Endothelial cell of umbilical vein (primary cell): Measurements from ENCODE around the gene ABHD4. TPM values are rescaled to one million over a fixed set of nuclear protein-coding genes. Genes with fewer than 3 reads are reported as not detected.
A peak's percentile ranks its signal among the peaks of the same experiment; 100 is the strongest.

Experiments used
- BruUV-seq: library from RNA; stranded (reverse); fragments of 400-500 nt; replicated peaks from 2 replicates; lab custom pipeline; 2021; lab: Mats Ljungman, UMichigan
- CTCF ChIA-PET: fragments of 300-600, 350-600 bp; sonication (Branson Sonifier 250); formaldehyde crosslinking; loops from one replicate; lab custom pipeline; 2021; ENCODE audit warnings: antibody characterized with exemption, inconsistent platforms; lab: Charles Lee
- POLR2A ChIA-PET: fragments of 300-600, 350-600 bp; sonication (Branson Sonifier 250); formaldehyde crosslinking; loops from one replicate; lab custom pipeline; 2021; ENCODE audit warnings: antibody characterized with exemption, inconsistent platforms; lab: Charles Lee
- DNase-seq: peaks from one replicate; pipeline ENCODE4 v3.0.0-alpha.2; 2011; ENCODE audit warnings: low read depth, low spot score
- FAIRE-seq: peaks from 2 replicates; lab custom pipeline; 2011; peaks lifted over from hg19 to GRCh38; lab: Jason Lieb, UNC
- H2AFZ ChIP-seq: 2 replicates; pipeline ENCODE4 v1.6.0; 2012; ENCODE audit warnings: low read depth, low read length, control low read depth, inconsistent platforms
- H3K27ac ChIP-seq: 2 replicates; pipeline ENCODE4 v1.5.1; 2011; ENCODE audit warnings: low read depth, mild to moderate bottlenecking, control low read depth, low read length, moderate library complexity; ENCODE audit not compliant: insufficient read depth
- H3K27me3 ChIP-seq, 2 experiments: 2 replicates each; pipeline versions ENCODE4 v1.6.0 to v1.6.1; 2011; ENCODE audit warnings: low read length in 2 of 2, mixed read lengths in 1 of 2; ENCODE audit not compliant: control insufficient read depth in 2 of 2, insufficient read depth in 2 of 2
- H3K36me3 ChIP-seq, 2 experiments: 2 replicates in 1 of 2; 3 replicates in 1 of 2; pipeline ENCODE4 v1.5.1; 2011; ENCODE audit warnings: low read length in 2 of 2, mild to moderate bottlenecking in 1 of 2, moderate library complexity in 1 of 2; ENCODE audit not compliant: control insufficient read depth in 2 of 2, insufficient read depth in 2 of 2; ENCODE audit errors: extremely low read depth in 1 of 2
- H3K4me1 ChIP-seq: 3 replicates; pipeline ENCODE4 v1.5.1; 2011; ENCODE audit warnings: mild to moderate bottlenecking, low read length; ENCODE audit not compliant: control insufficient read depth, insufficient read depth; ENCODE audit errors: extremely low read depth
- H3K4me2 ChIP-seq: 2 replicates; pipeline ENCODE4 v1.6.1; 2011; ENCODE audit warnings: low read length, control low read depth, mixed read lengths; ENCODE audit not compliant: insufficient read depth
- H3K4me3 ChIP-seq, 3 experiments: fragments of 200-600 bp in 1 of 3; sonication (generic), shearing (Covaris generic) in 1 of 3; replicated peaks in 1 of 3; 2 replicates each; pipeline ENCODE4 v1.5.1; 2011 to 2016; ENCODE audit warnings: control low read depth in 3 of 3, low read length in 3 of 3, mild to moderate bottlenecking in 2 of 3, inconsistent platforms in 1 of 3, low read depth in 1 of 3, moderate library complexity in 1 of 3; ENCODE audit not compliant: insufficient read depth in 1 of 3
- H3K79me2 ChIP-seq: 2 replicates; pipeline ENCODE4 v1.6.0; 2012; ENCODE audit warnings: low read length, inconsistent platforms; ENCODE audit not compliant: control insufficient read depth, insufficient read depth
- H3K9ac ChIP-seq: replicated peaks from 2 replicates; pipeline ENCODE3; 2011; ENCODE audit warnings: low read length, control low read depth; ENCODE audit not compliant: insufficient read depth; ENCODE audit errors: extremely low read depth
- H3K9me1 ChIP-seq: replicated peaks from 3 replicates; pipeline ENCODE4 v1.6.0; 2011; ENCODE audit warnings: mild to moderate bottlenecking, low read length; ENCODE audit not compliant: control insufficient read depth, insufficient read depth; ENCODE audit errors: extremely low read depth
- H3K9me3 ChIP-seq: replicated peaks from 2 replicates; pipeline ENCODE4 v1.5.1; 2012; ENCODE audit warnings: low read length, inconsistent platforms; ENCODE audit not compliant: control insufficient read depth, insufficient read depth
- H4K20me1 ChIP-seq: replicated peaks from 2 replicates; pipeline ENCODE3; 2011; ENCODE audit warnings: mild to moderate bottlenecking, low read length; ENCODE audit not compliant: control insufficient read depth, insufficient read depth; ENCODE audit errors: extremely low read depth
- FOS ChIP-seq: IDR thresholded peaks from 2 replicates; pipeline ENCODE4 v1.6.1; 2011; ENCODE audit warnings: mild to moderate bottlenecking, low read length, moderate library complexity, borderline replicate concordance; ENCODE audit not compliant: insufficient read depth
- GATA2 ChIP-seq: IDR thresholded peaks from 2 replicates; pipeline ENCODE4 v1.7.0; 2011; ENCODE audit warnings: low read depth, mild to moderate bottlenecking, moderate library complexity, mixed read lengths, low read length; ENCODE audit not compliant: insufficient read length, insufficient read depth
- JUN ChIP-seq: IDR thresholded peaks from 2 replicates; pipeline ENCODE4 v1.6.1; 2011; ENCODE audit warnings: borderline replicate concordance, low read depth; ENCODE audit not compliant: insufficient read length, insufficient read depth
- POLR2A ChIP-seq: IDR thresholded peaks from 2 replicates; pipeline ENCODE4 v1.6.1; 2012; ENCODE audit warnings: low read depth, mild to moderate bottlenecking, control low read depth, low read length
- POLR2AphosphoS5 ChIP-seq: IDR thresholded peaks from 2 replicates; pipeline ENCODE4 v1.6.1; 2012; ENCODE audit warnings: low read depth, mild to moderate bottlenecking, control low read depth, low read length, moderate library complexity; ENCODE audit not compliant: insufficient read depth
- dilution Hi-C: fragments of 300-500 bp; cut with MboI; formaldehyde crosslinking; loops from one replicate; pipeline ENCODE4 v1.15.0; 2019; ENCODE audit warnings: low sequenced_read_pairs; ENCODE audit not compliant: extremely low pct_ligation_motif_present
- intact Hi-C: fragments of 100-400 bp; cut with micrococcal nuclease; formaldehyde crosslinking; loops from one replicate; pipeline ENCODE4 v1.10.0; 2022
- polyA plus RNA-seq, 4 experiments: library from polyadenylated mRNA; depleted of rRNA in 3 of 4; stranded (reverse) in 3 of 4; unstranded in 1 of 4; fragments of >200 nt; gene quantifications; 2 replicates each; pipeline versions ENCODE4 v1.2.1 to v1.2.3, GENCODE V29; 2011 to 2012; ENCODE audit warnings: missing spikeins in 1 of 4
- total RNA-seq: library from RNA; stranded (reverse); gene quantifications from 2 replicates; pipeline ENCODE4 v1.2.3, GENCODE V29; 2021
- TF ChIP-seq, protein P1 (sequence below): IDR thresholded peaks from 2 replicates; pipeline ENCODE4 v1.6.1; 2011; ENCODE audit not compliant: insufficient read depth, insufficient read length
- TF ChIP-seq, protein P2 (sequence below), 2 donors: IDR thresholded peaks; 1 replicate in 1 of 2; 2 replicates in 1 of 2; pipeline ENCODE4 v1.5.1; 2011; ENCODE audit warnings: low read length in 2 of 2, mild to moderate bottlenecking in 2 of 2, moderate library complexity in 2 of 2, control low read depth in 1 of 2, inconsistent platforms in 1 of 2, low read depth in 1 of 2; ENCODE audit not compliant: insufficient read depth in 1 of 2; ENCODE audit errors: extremely low read depth in 1 of 2

The ABHD4 gene
- total and polyA plus RNA-seq, 2 donors (not counting 3 experiments of a cell fraction or from before 2014, with no cell fraction given): 34.8 to 45.5 TPM

DNA sequence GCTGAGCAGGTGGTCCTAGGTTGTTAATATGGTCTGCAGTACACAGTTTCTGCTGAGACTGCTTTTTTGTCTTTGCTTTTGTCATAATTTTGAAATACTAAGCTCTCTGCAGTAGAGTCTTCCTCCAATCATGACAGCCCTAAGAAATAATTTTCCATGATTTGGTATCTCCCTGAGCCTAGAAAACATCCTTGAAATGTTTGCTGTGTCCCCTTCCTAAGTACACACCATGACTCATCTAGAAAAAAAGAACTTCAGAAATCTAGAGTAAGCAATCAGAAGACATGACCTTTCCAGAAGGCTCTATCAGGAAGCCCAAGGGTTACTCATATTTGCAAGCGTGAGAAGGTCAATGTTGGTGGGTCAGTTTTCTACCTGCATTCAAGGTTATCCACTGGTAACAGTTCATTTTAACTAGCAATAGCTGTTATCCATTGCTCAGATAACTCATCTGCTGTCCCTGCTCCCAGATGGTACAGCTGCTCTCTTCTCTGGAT is 25.5 kb upstream of the ABHD4 start:
- Histone ChIP-seq H3K79me2 (peaks cover 48% of the 10 kb centered on the region), H3K4me2 (peak overlapping the region; percentile 19), H3K9me3 (no peaks in the 10 kb centered on the region), H3K36me3 (peaks cover 9 to 14% of the 10 kb centered on the region in 2 experiments), H3K9me1 (no peaks in the 10 kb centered on the region), H3K4me1 (peaks cover 28% of the 10 kb centered on the region), H2AFZ (no peak overlapping the region), H3K4me3 (no peak overlapping the region), H3K27me3 (no peaks in the 10 kb centered on the region), H3K9ac (peak overlapping the region; percentile 52), H3K27ac (peak overlapping the region; percentile 36), H4K20me1 (peaks cover 2% of the 10 kb centered on the region)
- DNase-seq: peak; percentile 78
- BruUV-seq: no TSS peak
- FAIRE-seq: peak; percentile 64
- ChIA-PET POLR2A (interaction anchor here (0.9 kb wide), 1 partner anchor 141 kb away, joined by 6 read pairs; no protein-coding TSS in a partner anchor), CTCF (interaction anchor here (0.9 to 6.1 kb wide), 13 partner anchors 9 to 328 kb away, joined by 3 to 293 read pairs (median 7); partner anchors contain the start of genes DAD1, MMP14 and OXA1L)
- dilution Hi-C loops: no loop called here
- TF ChIP-seq JUN (peak; percentile 81), POLR2A (no peak), FOS (peak; percentile 69), GATA2 (no peak)
- TF ChIP-seq, protein P1, sequence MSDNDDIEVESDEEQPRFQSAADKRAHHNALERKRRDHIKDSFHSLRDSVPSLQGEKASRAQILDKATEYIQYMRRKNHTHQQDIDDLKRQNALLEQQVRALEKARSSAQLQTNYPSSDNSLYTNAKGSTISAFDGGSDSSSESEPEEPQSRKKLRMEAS: no peak
- intact Hi-C loops: loop anchor here (1.0 to 5.0 kb wide), 3 partner anchors 42 to 195 kb away; partner anchors contain the start of gene OXA1L

DNA sequence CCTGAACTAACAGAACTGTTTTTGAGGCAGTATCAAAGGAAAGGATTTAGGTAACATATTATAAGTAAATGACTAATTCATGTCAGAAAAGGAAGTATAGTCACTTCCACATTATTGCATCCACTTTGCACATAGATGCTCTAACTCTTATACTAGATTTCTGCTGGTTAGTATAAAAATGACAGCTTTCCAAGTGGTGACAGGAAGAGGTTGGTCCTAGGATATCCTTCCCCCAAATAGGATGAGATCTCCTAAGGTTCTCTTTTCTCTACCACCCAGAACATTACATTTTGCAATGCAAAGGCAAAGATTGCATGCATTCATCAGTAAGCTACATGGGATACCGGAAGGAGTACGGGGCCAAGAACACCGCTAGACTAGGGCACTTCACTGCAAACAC is 24.3 kb upstream of the ABHD4 start:
- POLR2A ChIA-PET: no interaction called here

More for the DNA sequence above, 24.3 kb upstream of the ABHD4 start:
- no TSS peak for BruUV-seq
- dilution Hi-C loops: no loop called here
- H3K27me3 ChIP-seq: no peaks in the 10 kb centered on the region
- H3K9me3 ChIP-seq: no peaks in the 10 kb centered on the region
- FAIRE-seq (no peak), DNase-seq (no peak)
- H3K4me3 ChIP-seq: no peak overlapping the region
- H4K20me1 ChIP-seq: peaks cover 2% of the 10 kb centered on the region
- H3K36me3 ChIP-seq: peaks cover 9% of the 10 kb centered on the region in 2 experiments
- peaks cover 48% of the 10 kb centered on the region for H3K79me2 ChIP-seq
- no peak overlapping the region for H3K4me2 ChIP-seq
- no peak for TF ChIP-seq POLR2AphosphoS5
- no peak for TF ChIP-seq POLR2A
- TF ChIP-seq, protein P2, sequence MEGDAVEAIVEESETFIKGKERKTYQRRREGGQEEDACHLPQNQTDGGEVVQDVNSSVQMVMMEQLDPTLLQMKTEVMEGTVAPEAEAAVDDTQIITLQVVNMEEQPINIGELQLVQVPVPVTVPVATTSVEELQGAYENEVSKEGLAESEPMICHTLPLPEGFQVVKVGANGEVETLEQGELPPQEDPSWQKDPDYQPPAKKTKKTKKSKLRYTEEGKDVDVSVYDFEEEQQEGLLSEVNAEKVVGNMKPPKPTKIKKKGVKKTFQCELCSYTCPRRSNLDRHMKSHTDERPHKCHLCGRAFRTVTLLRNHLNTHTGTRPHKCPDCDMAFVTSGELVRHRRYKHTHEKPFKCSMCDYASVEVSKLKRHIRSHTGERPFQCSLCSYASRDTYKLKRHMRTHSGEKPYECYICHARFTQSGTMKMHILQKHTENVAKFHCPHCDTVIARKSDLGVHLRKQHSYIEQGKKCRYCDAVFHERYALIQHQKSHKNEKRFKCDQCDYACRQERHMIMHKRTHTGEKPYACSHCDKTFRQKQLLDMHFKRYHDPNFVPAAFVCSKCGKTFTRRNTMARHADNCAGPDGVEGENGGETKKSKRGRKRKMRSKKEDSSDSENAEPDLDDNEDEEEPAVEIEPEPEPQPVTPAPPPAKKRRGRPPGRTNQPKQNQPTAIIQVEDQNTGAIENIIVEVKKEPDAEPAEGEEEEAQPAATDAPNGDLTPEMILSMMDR (IDR thresholded peaks at IDR 0.05; ENCODE audit: extremely low read depth in 1 of 2, insufficient read depth in 1 of 2, low read depth in 1 of 2, low read length in 2 of 2): no peak
- TF ChIP-seq JUN: peak; percentile 1
- no peak for TF ChIP-seq GATA2
- TF ChIP-seq FOS: peak; percentile 37
- H3K4me1 ChIP-seq: peaks cover 28% of the 10 kb centered on the region
- no peak overlapping the region for H3K27ac ChIP-seq
- H2AFZ ChIP-seq: no peak overlapping the region
- CTCF ChIA-PET: interaction anchor here (1.2 to 6.1 kb wide), 4 partner anchors 18 to 280 kb away, joined by 5 to 293 read pairs (median 104); partner anchors contain the start of gene DAD1
- H3K9ac ChIP-seq: no peak overlapping the region
- intact Hi-C loops: loop anchor here (5.0 kb wide), 2 partner anchors 138 to 193 kb away; partner anchors contain the start of gene OXA1L
- no peaks in the 10 kb centered on the region for H3K9me1 ChIP-seq
